GM12891 (cell line): ENCODE measurements around the gene TTC38.

Experiments used
- POLR2A ChIP-seq: IDR thresholded peaks from 2 replicates; pipeline ENCODE4 v1.6.1; 2011; ENCODE audit warnings: low read depth, low read length, control low read depth
- POLR2AphosphoS5 ChIP-seq: IDR thresholded peaks from 2 replicates; pipeline ENCODE4 v1.6.1; 2011; ENCODE audit warnings: low read depth, low read length, control low read depth
- SPI1 ChIP-seq: IDR thresholded peaks from 2 replicates; pipeline ENCODE4 v1.6.1; 2011; ENCODE audit warnings: low read depth, low read length, control low read depth
- TAF1 ChIP-seq: IDR thresholded peaks from 2 replicates; pipeline ENCODE4 v1.6.1; 2011; ENCODE audit warnings: low read depth, low read length, control low read depth

GRCh38 chr22:46245511-46245910 is 22.3 kb upstream of the TTC38 start:
- TF ChIP-seq POLR2A (no peak), POLR2AphosphoS5 (no peak), SPI1 (no peak), TAF1 (no peak)
